ENCODE data around the gene SLC22A23.

- no peak for TF ChIP-seq POLR2A (IDR thresholded peaks at IDR 0.05)
- no peak for TF ChIP-seq CTCF (IDR thresholded peaks at IDR 0.05)
Observed at GRCh38 chr6:3331494-3331893, 125.4 kb downstream of the SLC22A23 start.
